ENCODE measurements around the gene TAS2R42. TPM values are rescaled to one million over a fixed set of nuclear protein-coding genes. Genes with fewer than 3 reads are reported as not detected.
A peak's percentile ranks its signal among the peaks of the same experiment; 100 is the strongest.

Gene TAS2R42
- total RNA-seq, 1 donor from 2014 or later: not detected

- no peak for DNase-seq (ENCODE audit: extremely low spot score, unreplicated experiment)
- Mint-ChIP-seq H3K27me3 (no peaks in the 10 kb centered on the region), H3K4me1 (ENCODE audit: unreplicated experiment) (peaks cover 16% of the 10 kb centered on the region), H3K9me3 (no peaks in the 10 kb centered on the region), H3K36me3 (peaks cover 61% of the 10 kb centered on the region), H3K4me3 (peak overlapping the region; percentile 99), H3K27ac (peak overlapping the region; percentile 100)
- no peak for TF ChIP-seq CTCF (conservative IDR thresholded peaks at IDR 0.05)
Measured at GRCh38 chr12:11171969-11172675, 14.6 kb downstream of the TAS2R42 start.

GRCh38 chr12:11171145-11171968 lies 15.4 kb downstream of the TAS2R42 start, which contains the start of gene SMIM10L1:
Gene SMIM10L1 (plus strand): TSS chr12:11171194. CDS start chr12:11171357, 163 bp downstream.
- DNase-seq (ENCODE audit: extremely low spot score, unreplicated experiment): peak; percentile 91
- Mint-ChIP-seq H3K4me1 (ENCODE audit: unreplicated experiment) (peaks cover 16% of the 10 kb centered on the region), H3K4me3 (peak within 1 kb of the TSS; percentile 99), H3K36me3 (peaks cover 63% of the 10 kb centered on the region), H3K27ac (peak within 1 kb of the TSS; percentile 100), H3K9me3 (no peaks in the 10 kb centered on the region), H3K27me3 (no peaks in the 10 kb centered on the region)
- TF ChIP-seq CTCF (conservative IDR thresholded peaks at IDR 0.05): no peak

- no peak for TF ChIP-seq CTCF (conservative IDR thresholded peaks at IDR 0.05)
- H3K27ac Mint-ChIP-seq: peak overlapping the region; percentile 100
- peaks cover 16% of the 10 kb centered on the region for H3K4me1 Mint-ChIP-seq (ENCODE audit: unreplicated experiment)
- peaks cover 62% of the 10 kb centered on the region for H3K36me3 Mint-ChIP-seq
- no peaks in the 10 kb centered on the region for H3K27me3 Mint-ChIP-seq
- H3K9me3 Mint-ChIP-seq: no peaks in the 10 kb centered on the region
- peak overlapping the region; percentile 99 for H3K4me3 Mint-ChIP-seq
- DNase-seq (ENCODE audit: extremely low spot score, unreplicated experiment): no peak
Measured at GRCh38 chr12:11170810-11171144, 16.0 kb downstream of the TAS2R42 start.

- H3K4me1 Mint-ChIP-seq (ENCODE audit: unreplicated experiment): peaks cover 3% of the 10 kb centered on the region
- TF ChIP-seq CTCF (conservative IDR thresholded peaks at IDR 0.05): no peak
- no peak overlapping the region for H3K4me3 Mint-ChIP-seq
- peaks cover 59% of the 10 kb centered on the region for H3K36me3 Mint-ChIP-seq
- H3K27me3 Mint-ChIP-seq: no peaks in the 10 kb centered on the region
- no peak for DNase-seq (ENCODE audit: extremely low spot score, unreplicated experiment)
- no peaks in the 10 kb centered on the region for H3K9me3 Mint-ChIP-seq
- no peak overlapping the region for H3K27ac Mint-ChIP-seq
Measured at GRCh38 chr12:11166300-11166699, 20.4 kb downstream of the TAS2R42 start.

GRCh38 chr12:11164384-11164783 lies 22.4 kb downstream of the TAS2R42 start:
- Mint-ChIP-seq H3K36me3 (peaks cover 57% of the 10 kb centered on the region), H3K27me3 (no peaks in the 10 kb centered on the region), H3K4me1 (ENCODE audit: unreplicated experiment) (no peaks in the 10 kb centered on the region), H3K27ac (no peak overlapping the region), H3K9me3 (no peaks in the 10 kb centered on the region), H3K4me3 (no peak overlapping the region)
- no peak for DNase-seq (ENCODE audit: extremely low spot score, unreplicated experiment)
- no peak for TF ChIP-seq CTCF (conservative IDR thresholded peaks at IDR 0.05)
